GM23338 (cell line): ENCODE measurements around the gene SLC39A7.
A peak's percentile ranks its signal among the peaks of the same experiment; 100 is the strongest.

ENCODE experiments used
- CREB1 ChIP-seq: fragments of 250-450 bp; sonication (Bioruptor Pico); IDR thresholded peaks from 2 replicates; pipeline ENCODE4 v1.5.0; 2020; ENCODE audit warnings: low read depth, mild to moderate bottlenecking, moderate library complexity
- ETS1 ChIP-seq: IDR thresholded peaks from 2 replicates; pipeline ENCODE4 v1.6.1; 2016; ENCODE audit warnings: antibody characterized with exemption
- EZH2 ChIP-seq: fragments of 200-600 bp; sonication (generic); IDR thresholded peaks from one replicate; pipeline ENCODE4 v1.8.0; 2017; ENCODE audit warnings: antibody characterized with exemption, mild to moderate bottlenecking, low read depth; ENCODE audit not compliant: unreplicated experiment
- EZH2phosphoT487 ChIP-seq: fragments of 200-600 bp; sonication (generic); IDR thresholded peaks from one replicate; pipeline ENCODE4 v1.8.1; 2018; ENCODE audit warnings: antibody characterized with exemption; ENCODE audit not compliant: unreplicated experiment
- JUNB ChIP-seq: IDR thresholded peaks from one replicate; pipeline ENCODE4 v1.6.1; 2016; ENCODE audit warnings: antibody characterized with exemption; ENCODE audit not compliant: unreplicated experiment
- NANOG ChIP-seq: IDR thresholded peaks from 2 replicates; pipeline ENCODE4 v1.6.1; 2016; ENCODE audit warnings: antibody characterized with exemption, borderline replicate concordance
- POLR2AphosphoS5 ChIP-seq: IDR thresholded peaks from 2 replicates; pipeline ENCODE4 v1.6.1; 2016; ENCODE audit warnings: antibody characterized with exemption, low read depth
- STAT1 ChIP-seq: IDR thresholded peaks from one replicate; pipeline ENCODE4 v1.6.1; 2016; ENCODE audit warnings: antibody characterized with exemption; ENCODE audit not compliant: unreplicated experiment
- ZNF114 ChIP-seq: fragments of 250-450 bp; sonication (Bioruptor Pico); IDR thresholded peaks from 2 replicates; pipeline ENCODE4 v1.5.0; 2020; ENCODE audit warnings: mild to moderate bottlenecking, moderate library complexity
- ZNF331 ChIP-seq: fragments of 250-450 bp; sonication (Bioruptor Pico); IDR thresholded peaks from 2 replicates; pipeline ENCODE4 v1.5.0; 2020; ENCODE audit warnings: low read depth, mild to moderate bottlenecking, moderate library complexity
- ZNF462 ChIP-seq: fragments of 250-450 bp; sonication (Bioruptor Pico); IDR thresholded peaks from 2 replicates; pipeline ENCODE4 v1.5.0; 2020; ENCODE audit warnings: mild to moderate bottlenecking, moderate library complexity
- TF ChIP-seq, protein P1 (sequence below): IDR thresholded peaks from one replicate; pipeline ENCODE4 v1.6.1; 2018; ENCODE audit warnings: antibody characterized with exemption; ENCODE audit not compliant: unreplicated experiment
- TF ChIP-seq, protein P2 (sequence below), 2 experiments: fragments of 200-600 bp in 1 of 2; sonication (generic) in 1 of 2; conservative IDR thresholded peaks; 2 replicates each; pipeline versions ENCODE4 v1.5.1 to v1.6.1; 2016 to 2017; ENCODE audit warnings: antibody characterized with exemption in 2 of 2, low read depth in 2 of 2, mild to moderate bottlenecking in 2 of 2, moderate library complexity in 1 of 2

DNA sequence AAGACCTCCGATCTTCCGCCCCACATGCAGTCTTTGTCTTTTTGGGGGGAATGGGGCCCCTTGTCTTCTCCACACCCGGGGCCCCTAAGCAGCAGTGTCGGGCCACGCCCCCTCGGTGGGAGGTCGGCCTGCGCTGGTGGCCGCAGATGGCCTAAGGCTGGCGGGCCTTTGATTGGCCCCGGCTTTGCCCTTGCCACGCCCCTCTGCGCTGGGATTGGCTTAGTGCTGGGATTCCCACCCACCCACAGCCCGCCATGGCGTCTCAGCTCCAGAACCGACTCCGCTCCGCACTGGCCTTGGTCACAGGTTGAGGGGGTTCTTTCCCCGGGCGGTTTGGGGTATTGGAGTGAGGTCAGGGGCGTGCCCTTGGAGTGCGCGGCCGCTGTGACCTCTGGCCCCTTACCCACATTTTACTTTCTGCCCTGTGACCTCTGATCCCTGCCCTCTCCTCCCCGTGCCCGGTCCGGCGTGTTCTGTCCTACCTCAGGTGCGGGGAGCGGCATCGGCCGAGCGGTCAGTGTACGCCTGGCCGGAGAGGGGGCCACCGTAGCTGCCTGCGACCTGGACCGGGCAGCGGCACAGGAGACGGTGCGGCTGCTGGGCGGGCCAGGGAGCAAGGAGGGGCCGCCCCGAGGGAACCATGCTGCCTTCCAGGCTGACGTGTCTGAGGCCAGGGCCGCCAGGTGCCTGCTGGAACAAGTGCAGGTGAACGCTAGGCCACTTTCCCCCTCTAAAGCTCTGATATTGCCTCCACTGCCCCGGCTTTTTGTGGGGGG, 3.9 kb downstream of the SLC39A7 start, which contains the start of gene HSD17B8:
- TF ChIP-seq, protein P1, sequence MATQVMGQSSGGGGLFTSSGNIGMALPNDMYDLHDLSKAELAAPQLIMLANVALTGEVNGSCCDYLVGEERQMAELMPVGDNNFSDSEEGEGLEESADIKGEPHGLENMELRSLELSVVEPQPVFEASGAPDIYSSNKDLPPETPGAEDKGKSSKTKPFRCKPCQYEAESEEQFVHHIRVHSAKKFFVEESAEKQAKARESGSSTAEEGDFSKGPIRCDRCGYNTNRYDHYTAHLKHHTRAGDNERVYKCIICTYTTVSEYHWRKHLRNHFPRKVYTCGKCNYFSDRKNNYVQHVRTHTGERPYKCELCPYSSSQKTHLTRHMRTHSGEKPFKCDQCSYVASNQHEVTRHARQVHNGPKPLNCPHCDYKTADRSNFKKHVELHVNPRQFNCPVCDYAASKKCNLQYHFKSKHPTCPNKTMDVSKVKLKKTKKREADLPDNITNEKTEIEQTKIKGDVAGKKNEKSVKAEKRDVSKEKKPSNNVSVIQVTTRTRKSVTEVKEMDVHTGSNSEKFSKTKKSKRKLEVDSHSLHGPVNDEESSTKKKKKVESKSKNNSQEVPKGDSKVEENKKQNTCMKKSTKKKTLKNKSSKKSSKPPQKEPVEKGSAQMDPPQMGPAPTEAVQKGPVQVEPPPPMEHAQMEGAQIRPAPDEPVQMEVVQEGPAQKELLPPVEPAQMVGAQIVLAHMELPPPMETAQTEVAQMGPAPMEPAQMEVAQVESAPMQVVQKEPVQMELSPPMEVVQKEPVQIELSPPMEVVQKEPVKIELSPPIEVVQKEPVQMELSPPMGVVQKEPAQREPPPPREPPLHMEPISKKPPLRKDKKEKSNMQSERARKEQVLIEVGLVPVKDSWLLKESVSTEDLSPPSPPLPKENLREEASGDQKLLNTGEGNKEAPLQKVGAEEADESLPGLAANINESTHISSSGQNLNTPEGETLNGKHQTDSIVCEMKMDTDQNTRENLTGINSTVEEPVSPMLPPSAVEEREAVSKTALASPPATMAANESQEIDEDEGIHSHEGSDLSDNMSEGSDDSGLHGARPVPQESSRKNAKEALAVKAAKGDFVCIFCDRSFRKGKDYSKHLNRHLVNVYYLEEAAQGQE: no peak
- TF ChIP-seq, protein P2, sequence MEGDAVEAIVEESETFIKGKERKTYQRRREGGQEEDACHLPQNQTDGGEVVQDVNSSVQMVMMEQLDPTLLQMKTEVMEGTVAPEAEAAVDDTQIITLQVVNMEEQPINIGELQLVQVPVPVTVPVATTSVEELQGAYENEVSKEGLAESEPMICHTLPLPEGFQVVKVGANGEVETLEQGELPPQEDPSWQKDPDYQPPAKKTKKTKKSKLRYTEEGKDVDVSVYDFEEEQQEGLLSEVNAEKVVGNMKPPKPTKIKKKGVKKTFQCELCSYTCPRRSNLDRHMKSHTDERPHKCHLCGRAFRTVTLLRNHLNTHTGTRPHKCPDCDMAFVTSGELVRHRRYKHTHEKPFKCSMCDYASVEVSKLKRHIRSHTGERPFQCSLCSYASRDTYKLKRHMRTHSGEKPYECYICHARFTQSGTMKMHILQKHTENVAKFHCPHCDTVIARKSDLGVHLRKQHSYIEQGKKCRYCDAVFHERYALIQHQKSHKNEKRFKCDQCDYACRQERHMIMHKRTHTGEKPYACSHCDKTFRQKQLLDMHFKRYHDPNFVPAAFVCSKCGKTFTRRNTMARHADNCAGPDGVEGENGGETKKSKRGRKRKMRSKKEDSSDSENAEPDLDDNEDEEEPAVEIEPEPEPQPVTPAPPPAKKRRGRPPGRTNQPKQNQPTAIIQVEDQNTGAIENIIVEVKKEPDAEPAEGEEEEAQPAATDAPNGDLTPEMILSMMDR (conservative IDR thresholded peaks at IDR 0.05; ENCODE audit: low read depth in 2 of 2): no peak
- no peak for TF ChIP-seq EZH2
- peak; percentile 83 for TF ChIP-seq POLR2AphosphoS5
- TF ChIP-seq EZH2phosphoT487: no peak
- TF ChIP-seq CREB1 (CRISPR knock-in tag): peak; percentile 46; the same call in 1 of the 2 replicates
- TF ChIP-seq ETS1: no peak
- TF ChIP-seq ZNF331 (CRISPR knock-in tag): no peak
- TF ChIP-seq ZNF114: no peak
- no peak for TF ChIP-seq JUNB
- no peak for TF ChIP-seq NANOG
- TF ChIP-seq ZNF462 (CRISPR knock-in tag): no peak
- TF ChIP-seq STAT1: no peak
